ENCODE measurements around the gene ASB18.

GRCh38 chr2:236176417-236176816 is 87.8 kb downstream of the ASB18 start:
- TF ChIP-seq CTCF (IDR thresholded peaks at IDR 0.05) (peak; percentile 97), POLR2AphosphoS5 (IDR thresholded peaks at IDR 0.05; ENCODE audit: low read depth, low read length) (no peak), TCF7L2 (IDR thresholded peaks at IDR 0.05; ENCODE audit: low read depth, low read length) (no peak), SIN3A (IDR thresholded peaks at IDR 0.05; ENCODE audit: borderline replicate concordance, insufficient read depth, low read depth, low read length) (no peak)
- TF ChIP-seq, protein P1, sequence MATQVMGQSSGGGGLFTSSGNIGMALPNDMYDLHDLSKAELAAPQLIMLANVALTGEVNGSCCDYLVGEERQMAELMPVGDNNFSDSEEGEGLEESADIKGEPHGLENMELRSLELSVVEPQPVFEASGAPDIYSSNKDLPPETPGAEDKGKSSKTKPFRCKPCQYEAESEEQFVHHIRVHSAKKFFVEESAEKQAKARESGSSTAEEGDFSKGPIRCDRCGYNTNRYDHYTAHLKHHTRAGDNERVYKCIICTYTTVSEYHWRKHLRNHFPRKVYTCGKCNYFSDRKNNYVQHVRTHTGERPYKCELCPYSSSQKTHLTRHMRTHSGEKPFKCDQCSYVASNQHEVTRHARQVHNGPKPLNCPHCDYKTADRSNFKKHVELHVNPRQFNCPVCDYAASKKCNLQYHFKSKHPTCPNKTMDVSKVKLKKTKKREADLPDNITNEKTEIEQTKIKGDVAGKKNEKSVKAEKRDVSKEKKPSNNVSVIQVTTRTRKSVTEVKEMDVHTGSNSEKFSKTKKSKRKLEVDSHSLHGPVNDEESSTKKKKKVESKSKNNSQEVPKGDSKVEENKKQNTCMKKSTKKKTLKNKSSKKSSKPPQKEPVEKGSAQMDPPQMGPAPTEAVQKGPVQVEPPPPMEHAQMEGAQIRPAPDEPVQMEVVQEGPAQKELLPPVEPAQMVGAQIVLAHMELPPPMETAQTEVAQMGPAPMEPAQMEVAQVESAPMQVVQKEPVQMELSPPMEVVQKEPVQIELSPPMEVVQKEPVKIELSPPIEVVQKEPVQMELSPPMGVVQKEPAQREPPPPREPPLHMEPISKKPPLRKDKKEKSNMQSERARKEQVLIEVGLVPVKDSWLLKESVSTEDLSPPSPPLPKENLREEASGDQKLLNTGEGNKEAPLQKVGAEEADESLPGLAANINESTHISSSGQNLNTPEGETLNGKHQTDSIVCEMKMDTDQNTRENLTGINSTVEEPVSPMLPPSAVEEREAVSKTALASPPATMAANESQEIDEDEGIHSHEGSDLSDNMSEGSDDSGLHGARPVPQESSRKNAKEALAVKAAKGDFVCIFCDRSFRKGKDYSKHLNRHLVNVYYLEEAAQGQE (IDR thresholded peaks at IDR 0.05; ENCODE audit: insufficient read depth in 1 of 2, low read depth in 2 of 2, low read length in 1 of 2), result no peak

Measured in Panc1 (cell line).